ENCODE data around the gene CNTN4. TPM values are rescaled to one million over a fixed set of nuclear protein-coding genes. Genes with fewer than 3 reads are reported as not detected.

The CNTN4 gene
- total RNA-seq, 1 donor from 2014 or later, result 22.1 TPM

DNA sequence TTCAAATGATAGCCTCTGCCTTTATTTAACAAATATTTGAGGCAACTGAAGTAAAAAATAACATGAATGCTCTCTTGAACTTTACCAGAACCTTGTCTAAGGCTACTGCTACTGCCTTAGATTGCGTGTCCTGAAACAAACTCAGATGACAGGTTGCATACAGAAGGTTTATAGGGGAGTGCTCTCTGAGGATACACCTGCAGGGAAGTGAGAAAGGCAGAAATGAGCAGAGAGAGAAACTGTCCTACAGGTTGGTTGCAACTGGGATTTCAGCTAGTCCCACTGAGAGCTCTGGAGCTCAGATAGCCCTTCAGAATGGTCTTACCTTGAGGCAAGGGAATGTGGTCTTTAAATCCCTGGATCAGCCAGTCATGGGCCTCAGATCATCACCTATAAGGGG is 846.0 kb downstream of the CNTN4 start:
- no peak for DNase-seq (ENCODE audit: extremely low spot score in 2 of 2)
- Histone ChIP-seq H3K4me3 (no peak overlapping the region), H3K4me1 (no peaks in the 10 kb centered on the region), H3K27ac (no peak overlapping the region), H3K9me3 (no peaks in the 10 kb centered on the region), H3K36me3 (no peaks in the 10 kb centered on the region), H3K27me3 (no peaks in the 10 kb centered on the region)
- TF ChIP-seq, protein P1, sequence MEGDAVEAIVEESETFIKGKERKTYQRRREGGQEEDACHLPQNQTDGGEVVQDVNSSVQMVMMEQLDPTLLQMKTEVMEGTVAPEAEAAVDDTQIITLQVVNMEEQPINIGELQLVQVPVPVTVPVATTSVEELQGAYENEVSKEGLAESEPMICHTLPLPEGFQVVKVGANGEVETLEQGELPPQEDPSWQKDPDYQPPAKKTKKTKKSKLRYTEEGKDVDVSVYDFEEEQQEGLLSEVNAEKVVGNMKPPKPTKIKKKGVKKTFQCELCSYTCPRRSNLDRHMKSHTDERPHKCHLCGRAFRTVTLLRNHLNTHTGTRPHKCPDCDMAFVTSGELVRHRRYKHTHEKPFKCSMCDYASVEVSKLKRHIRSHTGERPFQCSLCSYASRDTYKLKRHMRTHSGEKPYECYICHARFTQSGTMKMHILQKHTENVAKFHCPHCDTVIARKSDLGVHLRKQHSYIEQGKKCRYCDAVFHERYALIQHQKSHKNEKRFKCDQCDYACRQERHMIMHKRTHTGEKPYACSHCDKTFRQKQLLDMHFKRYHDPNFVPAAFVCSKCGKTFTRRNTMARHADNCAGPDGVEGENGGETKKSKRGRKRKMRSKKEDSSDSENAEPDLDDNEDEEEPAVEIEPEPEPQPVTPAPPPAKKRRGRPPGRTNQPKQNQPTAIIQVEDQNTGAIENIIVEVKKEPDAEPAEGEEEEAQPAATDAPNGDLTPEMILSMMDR (IDR thresholded peaks at IDR 0.05), result no peak
- TF ChIP-seq POLR2AphosphoS5 (IDR thresholded peaks at IDR 0.05; ENCODE audit: insufficient read depth in 1 of 2, low read depth in 1 of 2) (no peak), POLR2A (IDR thresholded peaks at IDR 0.05) (no peak)
- intact Hi-C loops (cut with DNase I), result no loop called here

DNA sequence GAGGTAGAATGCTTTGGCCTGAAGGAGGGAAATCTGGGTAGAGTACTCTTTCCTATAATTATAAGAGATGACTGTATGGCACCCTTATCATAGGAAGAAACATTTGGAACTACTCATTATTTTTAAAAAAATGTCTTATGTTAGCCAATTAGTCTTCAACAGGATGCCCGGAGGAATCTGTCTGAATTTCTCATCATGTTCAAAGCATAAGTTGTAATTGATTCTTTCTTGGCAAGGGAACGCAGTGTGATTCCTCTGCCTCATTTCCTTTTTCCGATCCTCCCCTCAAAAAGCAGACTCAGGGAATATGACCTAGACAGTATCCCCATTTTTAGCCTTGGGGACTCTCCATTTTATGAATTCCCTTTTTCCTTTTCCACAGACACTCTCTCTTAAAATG is 846.5 kb downstream of the CNTN4 start:
- no peak overlapping the region for H3K27ac ChIP-seq
- no peaks in the 10 kb centered on the region for H3K9me3 ChIP-seq
- TF ChIP-seq POLR2A (IDR thresholded peaks at IDR 0.05) (no peak), POLR2AphosphoS5 (IDR thresholded peaks at IDR 0.05; ENCODE audit: insufficient read depth in 1 of 2, low read depth in 1 of 2) (no peak)
- TF ChIP-seq, protein P1 (IDR thresholded peaks at IDR 0.05), result no peak

DNA sequence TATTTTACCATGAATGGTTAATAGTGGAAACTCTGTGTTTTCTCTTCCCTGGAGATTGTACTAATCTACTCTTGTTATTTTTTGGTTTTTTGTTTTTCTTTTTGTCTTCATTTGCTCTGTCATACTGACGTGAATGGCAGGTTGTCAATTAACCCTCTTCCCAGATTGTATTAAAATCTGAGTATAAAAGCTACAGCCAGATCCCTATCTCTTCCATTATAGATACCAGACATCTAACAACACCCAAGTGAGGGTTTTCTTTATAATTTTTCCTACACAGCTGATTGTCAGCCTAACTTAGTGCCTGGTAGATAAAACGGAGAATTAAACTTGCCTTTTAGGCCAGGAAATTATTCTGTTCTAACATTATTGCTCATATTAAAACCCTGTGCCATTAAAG is 848.9 kb downstream of the CNTN4 start:
- no peak overlapping the region for H3K27ac ChIP-seq
- H3K36me3 ChIP-seq, result no peaks in the 10 kb centered on the region
- no peak overlapping the region for H3K4me3 ChIP-seq
- intact Hi-C loops (cut with DNase I), result no loop called here
- no peak for DNase-seq (ENCODE audit: extremely low spot score in 2 of 2)
- H3K9me3 ChIP-seq, result no peaks in the 10 kb centered on the region
- no peak for TF ChIP-seq POLR2AphosphoS5 (IDR thresholded peaks at IDR 0.05; ENCODE audit: insufficient read depth in 1 of 2, low read depth in 1 of 2)
- TF ChIP-seq, protein P1 (IDR thresholded peaks at IDR 0.05), result no peak
- no peak for TF ChIP-seq POLR2A (IDR thresholded peaks at IDR 0.05)
- no peaks in the 10 kb centered on the region for H3K4me1 ChIP-seq
- H3K27me3 ChIP-seq, result no peaks in the 10 kb centered on the region

More for the DNA sequence above, 846.5 kb downstream of the CNTN4 start:
- Histone ChIP-seq H3K27me3 (no peaks in the 10 kb centered on the region), H3K36me3 (no peaks in the 10 kb centered on the region), H3K4me1 (no peaks in the 10 kb centered on the region), H3K4me3 (no peak overlapping the region)
- DNase-seq (ENCODE audit: extremely low spot score in 2 of 2), result no peak
- intact Hi-C loops (cut with DNase I), result no loop called here

DNA sequence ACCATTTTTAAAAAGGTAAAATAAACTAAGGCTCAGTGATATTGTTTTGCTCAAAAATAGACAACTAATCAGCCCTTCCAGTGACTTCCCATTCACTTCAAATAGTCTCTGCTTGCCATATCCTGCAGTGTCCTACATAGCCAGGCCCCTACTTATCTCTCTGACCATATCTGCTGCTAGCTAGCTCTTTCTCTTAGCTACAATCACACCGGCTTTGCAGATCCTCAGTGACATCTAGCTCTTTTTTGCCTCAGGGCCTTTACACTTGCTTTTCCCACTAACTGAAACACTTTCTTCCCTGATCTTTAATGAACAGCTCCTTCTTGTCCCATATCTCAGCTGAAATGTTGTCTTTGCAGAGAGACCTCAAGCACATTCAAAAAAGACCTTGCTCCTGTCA is 850.2 kb downstream of the CNTN4 start:
- Histone ChIP-seq H3K27me3 (no peaks in the 10 kb centered on the region), H3K27ac (no peak overlapping the region), H3K36me3 (no peaks in the 10 kb centered on the region), H3K4me3 (no peak overlapping the region), H3K4me1 (no peaks in the 10 kb centered on the region), H3K9me3 (no peaks in the 10 kb centered on the region)
- no peak for DNase-seq (ENCODE audit: extremely low spot score in 2 of 2)
- intact Hi-C loops (cut with DNase I), result no loop called here
- TF ChIP-seq, protein P1 (IDR thresholded peaks at IDR 0.05), result no peak
- no peak for TF ChIP-seq POLR2AphosphoS5 (IDR thresholded peaks at IDR 0.05; ENCODE audit: insufficient read depth in 1 of 2, low read depth in 1 of 2)

DNA sequence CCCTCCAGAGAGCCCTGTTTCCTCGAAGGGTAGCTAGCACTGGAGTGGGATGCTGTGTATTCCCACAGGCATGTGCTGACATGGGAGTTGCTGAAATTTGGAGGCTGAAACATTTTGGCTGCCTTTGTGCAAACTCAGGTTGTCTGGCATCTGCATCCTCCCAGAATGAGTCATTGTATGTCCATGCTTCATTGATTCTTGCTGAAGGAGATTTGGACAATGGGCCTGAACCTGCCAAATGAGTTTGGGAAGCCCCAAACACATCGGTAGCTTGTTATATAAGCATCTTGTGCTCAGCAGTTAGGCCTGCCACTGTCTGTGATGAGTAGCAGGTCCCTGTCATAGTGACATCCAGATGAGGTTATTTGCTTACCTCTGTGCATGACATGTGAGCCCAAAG is 851.5 kb downstream of the CNTN4 start:
- DNase-seq (ENCODE audit: extremely low spot score in 2 of 2), result no peak
- no peaks in the 10 kb centered on the region for H3K36me3 ChIP-seq

More for the DNA sequence above, 851.5 kb downstream of the CNTN4 start:
- intact Hi-C loops (cut with DNase I), result no loop called here
- Histone ChIP-seq H3K27ac (no peak overlapping the region), H3K9me3 (no peaks in the 10 kb centered on the region), H3K27me3 (no peaks in the 10 kb centered on the region), H3K4me1 (no peaks in the 10 kb centered on the region), H3K4me3 (no peak overlapping the region)
- TF ChIP-seq POLR2A (IDR thresholded peaks at IDR 0.05) (no peak), POLR2AphosphoS5 (IDR thresholded peaks at IDR 0.05; ENCODE audit: insufficient read depth in 1 of 2, low read depth in 1 of 2) (no peak)
- TF ChIP-seq, protein P1 (IDR thresholded peaks at IDR 0.05), result no peak

Measured in vagina (tissue), 2 donors.